ENCODE results near the gene LETM1. TPM values are rescaled to one million over a fixed set of nuclear protein-coding genes. Genes with fewer than 3 reads are reported as not detected.
A peak's percentile ranks its signal among the peaks of the same experiment; 100 is the strongest.

LETM1 gene
- polyA plus RNA-seq, 1 donor (not counting 4 experiments of a cell fraction or from before 2014, with no cell fraction given): 25.6 TPM

GRCh38 chr4:1772853-1773538 is 83.0 kb downstream of the LETM1 start:
- H3K79me2 ChIP-seq (ENCODE audit: control insufficient read depth, insufficient read depth, low read length): no peaks in the 10 kb centered on the region
- H4K20me1 ChIP-seq (ENCODE audit: control insufficient read depth, extremely low read depth, insufficient read depth, low read length): no peaks in the 10 kb centered on the region
- no peak for DNase-seq (ENCODE audit: low read depth, low spot score)
- dilution Hi-C loops (cut with MboI; ENCODE audit: extremely low pct_ligation_motif_present, low sequenced_read_pairs): no loop called here
- no peaks in the 10 kb centered on the region for H3K27me3 ChIP-seq (ENCODE audit: control insufficient read depth, extremely low read depth, insufficient read depth, low read length)
- peak overlapping the region; percentile 8 for H3K4me2 ChIP-seq (ENCODE audit: control insufficient read depth, extremely low read depth, insufficient read depth, low read depth, low read length)
- H3K36me3 ChIP-seq (ENCODE audit: control insufficient read depth in 2 of 2, extremely low read depth in 1 of 2, insufficient read depth in 2 of 2, low read length in 2 of 2): no peaks in the 10 kb centered on the region
- no peaks in the 10 kb centered on the region for H3K9me3 ChIP-seq (ENCODE audit: control insufficient read depth, low read depth, low read length)
- no peak overlapping the region for H3K4me3 ChIP-seq (ENCODE audit: control insufficient read depth in 2 of 3, extremely low read depth in 1 of 3, insufficient read depth in 2 of 3, low read depth in 1 of 3, low read length in 3 of 3)
- no peak overlapping the region for H2AFZ ChIP-seq (ENCODE audit: control insufficient read depth, low read length)
- no peak overlapping the region for H3K27ac ChIP-seq (ENCODE audit: control insufficient read depth, insufficient read depth, low read length)
- H3K9ac ChIP-seq (ENCODE audit: control insufficient read depth, extremely low read depth, insufficient read depth, low read length): no peak overlapping the region
- no peaks in the 10 kb centered on the region for H3K9me1 ChIP-seq (ENCODE audit: control insufficient read depth, extremely low read depth, insufficient read depth, low read length)
- no peak for TF ChIP-seq EZH2 (IDR thresholded peaks at IDR 0.05; ENCODE audit: low read length)
- TF ChIP-seq, protein P1, sequence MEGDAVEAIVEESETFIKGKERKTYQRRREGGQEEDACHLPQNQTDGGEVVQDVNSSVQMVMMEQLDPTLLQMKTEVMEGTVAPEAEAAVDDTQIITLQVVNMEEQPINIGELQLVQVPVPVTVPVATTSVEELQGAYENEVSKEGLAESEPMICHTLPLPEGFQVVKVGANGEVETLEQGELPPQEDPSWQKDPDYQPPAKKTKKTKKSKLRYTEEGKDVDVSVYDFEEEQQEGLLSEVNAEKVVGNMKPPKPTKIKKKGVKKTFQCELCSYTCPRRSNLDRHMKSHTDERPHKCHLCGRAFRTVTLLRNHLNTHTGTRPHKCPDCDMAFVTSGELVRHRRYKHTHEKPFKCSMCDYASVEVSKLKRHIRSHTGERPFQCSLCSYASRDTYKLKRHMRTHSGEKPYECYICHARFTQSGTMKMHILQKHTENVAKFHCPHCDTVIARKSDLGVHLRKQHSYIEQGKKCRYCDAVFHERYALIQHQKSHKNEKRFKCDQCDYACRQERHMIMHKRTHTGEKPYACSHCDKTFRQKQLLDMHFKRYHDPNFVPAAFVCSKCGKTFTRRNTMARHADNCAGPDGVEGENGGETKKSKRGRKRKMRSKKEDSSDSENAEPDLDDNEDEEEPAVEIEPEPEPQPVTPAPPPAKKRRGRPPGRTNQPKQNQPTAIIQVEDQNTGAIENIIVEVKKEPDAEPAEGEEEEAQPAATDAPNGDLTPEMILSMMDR (optimal IDR thresholded peaks at IDR 0.05 in 1 of 3, IDR thresholded peaks at IDR 0.05 in 1 of 3, conservative IDR thresholded peaks at IDR 0.05 in 1 of 3; ENCODE audit: extremely low read depth in 1 of 3, insufficient read depth in 2 of 3, low read length in 3 of 3): no peak
- peaks cover 57% of the 10 kb centered on the region for H3K4me1 ChIP-seq (ENCODE audit: control insufficient read depth, extremely low read depth, insufficient read depth, low read length)
- FAIRE-seq: no peak

GRCh38 chr4:1771555-1772305 is 84.2 kb downstream of the LETM1 start:
- no peak overlapping the region for H3K9ac ChIP-seq (ENCODE audit: control insufficient read depth, extremely low read depth, insufficient read depth, low read length)
- peaks cover 47% of the 10 kb centered on the region for H3K4me1 ChIP-seq (ENCODE audit: control insufficient read depth, extremely low read depth, insufficient read depth, low read length)
- no peaks in the 10 kb centered on the region for H3K79me2 ChIP-seq (ENCODE audit: control insufficient read depth, insufficient read depth, low read length)
- TF ChIP-seq, protein P1 (optimal IDR thresholded peaks at IDR 0.05 in 1 of 3, IDR thresholded peaks at IDR 0.05 in 1 of 3, conservative IDR thresholded peaks at IDR 0.05 in 1 of 3; ENCODE audit: extremely low read depth in 1 of 3, insufficient read depth in 2 of 3, low read length in 3 of 3): no peak
- no peak for TF ChIP-seq EZH2 (IDR thresholded peaks at IDR 0.05; ENCODE audit: low read length)
- no peaks in the 10 kb centered on the region for H3K36me3 ChIP-seq (ENCODE audit: control insufficient read depth in 2 of 2, extremely low read depth in 1 of 2, insufficient read depth in 2 of 2, low read length in 2 of 2)
- H3K27me3 ChIP-seq (ENCODE audit: control insufficient read depth, extremely low read depth, insufficient read depth, low read length): no peaks in the 10 kb centered on the region
- no peak for DNase-seq (ENCODE audit: low read depth, low spot score)
- no peaks in the 10 kb centered on the region for H4K20me1 ChIP-seq (ENCODE audit: control insufficient read depth, extremely low read depth, insufficient read depth, low read length)
- H3K4me3 ChIP-seq (ENCODE audit: control insufficient read depth in 2 of 3, extremely low read depth in 1 of 3, insufficient read depth in 2 of 3, low read depth in 1 of 3, low read length in 3 of 3): no peak overlapping the region
- no peak overlapping the region for H3K4me2 ChIP-seq (ENCODE audit: control insufficient read depth, extremely low read depth, insufficient read depth, low read depth, low read length)
- no peak overlapping the region for H3K27ac ChIP-seq (ENCODE audit: control insufficient read depth, insufficient read depth, low read length)
- no peaks in the 10 kb centered on the region for H3K9me1 ChIP-seq (ENCODE audit: control insufficient read depth, extremely low read depth, insufficient read depth, low read length)
- no peaks in the 10 kb centered on the region for H3K9me3 ChIP-seq (ENCODE audit: control insufficient read depth, low read depth, low read length)
- H2AFZ ChIP-seq (ENCODE audit: control insufficient read depth, low read length): no peak overlapping the region
- FAIRE-seq: no peak
- dilution Hi-C loops (cut with MboI; ENCODE audit: extremely low pct_ligation_motif_present, low sequenced_read_pairs): no loop called here

Data from keratinocyte (primary cell).